Measurements from ENCODE around the gene S100A5.

GRCh38 chr1:153525088-153525728, 15.5 kb downstream of the S100A5 start:
- TF ChIP-seq, protein P1, sequence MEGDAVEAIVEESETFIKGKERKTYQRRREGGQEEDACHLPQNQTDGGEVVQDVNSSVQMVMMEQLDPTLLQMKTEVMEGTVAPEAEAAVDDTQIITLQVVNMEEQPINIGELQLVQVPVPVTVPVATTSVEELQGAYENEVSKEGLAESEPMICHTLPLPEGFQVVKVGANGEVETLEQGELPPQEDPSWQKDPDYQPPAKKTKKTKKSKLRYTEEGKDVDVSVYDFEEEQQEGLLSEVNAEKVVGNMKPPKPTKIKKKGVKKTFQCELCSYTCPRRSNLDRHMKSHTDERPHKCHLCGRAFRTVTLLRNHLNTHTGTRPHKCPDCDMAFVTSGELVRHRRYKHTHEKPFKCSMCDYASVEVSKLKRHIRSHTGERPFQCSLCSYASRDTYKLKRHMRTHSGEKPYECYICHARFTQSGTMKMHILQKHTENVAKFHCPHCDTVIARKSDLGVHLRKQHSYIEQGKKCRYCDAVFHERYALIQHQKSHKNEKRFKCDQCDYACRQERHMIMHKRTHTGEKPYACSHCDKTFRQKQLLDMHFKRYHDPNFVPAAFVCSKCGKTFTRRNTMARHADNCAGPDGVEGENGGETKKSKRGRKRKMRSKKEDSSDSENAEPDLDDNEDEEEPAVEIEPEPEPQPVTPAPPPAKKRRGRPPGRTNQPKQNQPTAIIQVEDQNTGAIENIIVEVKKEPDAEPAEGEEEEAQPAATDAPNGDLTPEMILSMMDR (IDR thresholded peaks at IDR 0.05) = peak in 1 of 4 experiments; percentile 8
- no peak for TF ChIP-seq POLR2AphosphoS5 (IDR thresholded peaks at IDR 0.05)
- TF ChIP-seq POLR2A (IDR thresholded peaks at IDR 0.05) = no peak
- TF ChIP-seq EP300 (IDR thresholded peaks at IDR 0.05) = no peak

Measured in gastroesophageal sphincter (tissue), 3 donors.